Panc1 (cell line): ENCODE data around the gene TEX13C. TPM values are rescaled to one million over a fixed set of nuclear protein-coding genes. Genes with fewer than 3 reads are reported as not detected.

Source experiments
- ATAC-seq: fragments of 200-7000 bp; cut with Tn5 transposase; 2 replicates; pipeline ENCODE4 v1.9.1; 2020; ENCODE audit warnings: mild to moderate bottlenecking, moderate library complexity
- BruUV-seq: library from RNA; stranded (reverse); fragments of 400-500 nt; replicated peaks from 2 replicates; lab custom pipeline; 2021; lab: Mats Ljungman, UMichigan
- CTCF ChIA-PET: fragments of 300-600 bp; sonication (Branson Sonifier 250); formaldehyde crosslinking; loops from one replicate; lab custom pipeline; 2022; ENCODE audit warnings: antibody characterized with exemption; lab: Charles Lee
- POLR2A ChIA-PET: fragments of 300-600 bp; sonication (Branson Sonifier 250); formaldehyde crosslinking; loops from one replicate; lab custom pipeline; 2022; ENCODE audit warnings: antibody characterized with exemption; lab: Charles Lee
- DNase-seq: peaks from one replicate; pipeline ENCODE4 v3.0.0-alpha.2; 2010; ENCODE audit warnings: low read depth, low spot score
- H3K27ac ChIP-seq: 2 replicates; pipeline ENCODE4 v1.5.1; 2011; ENCODE audit warnings: mild to moderate bottlenecking, low read length, inconsistent platforms
- H3K27me3 ChIP-seq: fragments of 200-500 bp; sonication (Bioruptor generic); 2 replicates; pipeline ENCODE4 v1.6.0; 2014; ENCODE audit warnings: low read length, inconsistent platforms; ENCODE audit not compliant: control insufficient read depth, insufficient read depth
- H3K36me3 ChIP-seq: fragments of 200-500 bp; sonication (Bioruptor generic); 2 replicates; pipeline ENCODE4 v1.5.1; 2014; ENCODE audit warnings: inconsistent platforms, mild to moderate bottlenecking, low read length, moderate library complexity; ENCODE audit not compliant: control insufficient read depth, insufficient read depth
- H3K4me1 ChIP-seq: 2 replicates; pipeline ENCODE4 v1.5.1; 2011; ENCODE audit warnings: inconsistent platforms, mild to moderate bottlenecking, low read length, moderate library complexity; ENCODE audit not compliant: control insufficient read depth, insufficient read depth
- H3K4me3 ChIP-seq, 2 experiments: 2 replicates each; pipeline ENCODE4 v1.5.1; 2011 to 2012; ENCODE audit warnings: low read depth in 2 of 2, low read length in 2 of 2, mild to moderate bottlenecking in 2 of 2, inconsistent platforms in 1 of 2, moderate library complexity in 1 of 2
- H3K9me3 ChIP-seq: fragments of 200-500 bp; sonication (Bioruptor generic); 2 replicates; pipeline ENCODE4 v1.5.1; 2014; ENCODE audit warnings: low read depth, mild to moderate bottlenecking, inconsistent platforms, low read length, moderate library complexity; ENCODE audit not compliant: control insufficient read depth, insufficient read depth
- POLR2AphosphoS5 ChIP-seq: IDR thresholded peaks from 2 replicates; pipeline ENCODE4 v1.6.1; 2012; ENCODE audit warnings: mild to moderate bottlenecking, low read depth, low read length, moderate library complexity
- SIN3A ChIP-seq: IDR thresholded peaks from 2 replicates; pipeline ENCODE4 v1.6.1; 2012; ENCODE audit warnings: low read depth, mild to moderate bottlenecking, low read length, moderate library complexity, borderline replicate concordance; ENCODE audit not compliant: insufficient read depth
- TCF7L2 ChIP-seq: IDR thresholded peaks from 2 replicates; pipeline ENCODE4 v1.6.1; 2011; ENCODE audit warnings: mild to moderate bottlenecking, low read depth, low read length, inconsistent platforms
- in situ Hi-C: cut with HindIII; loops from 2 replicates; pipeline ENCODE4 v1.10.0; 2016; ENCODE audit warnings: low sequenced_read_pairs, low pct_unique_long_range_greater_than_20kb
- intact Hi-C: fragments of 100-400 bp; cut with micrococcal nuclease; formaldehyde crosslinking; loops from one replicate; pipeline ENCODE4 v1.10.0; 2022; ENCODE audit not compliant: unreplicated experiment
- total RNA-seq: library from RNA; stranded (reverse); gene quantifications from one replicate; pipeline ENCODE4 v1.2.1, GENCODE V29; 2021; ENCODE audit not compliant: unreplicated experiment
- TF ChIP-seq, protein P1 (sequence below): fragments of 450-650 bp; IDR thresholded peaks from 2 replicates; pipeline ENCODE4 v1.5.1; 2017; ENCODE audit warnings: mild to moderate bottlenecking
- TF ChIP-seq, protein P2 (sequence below), 2 experiments: IDR thresholded peaks; 2 replicates each; pipeline ENCODE4 v1.6.1; 2011 to 2012; ENCODE audit warnings: low read depth in 2 of 2, control low read depth in 1 of 2, low read length in 1 of 2, mild to moderate bottlenecking in 1 of 2, moderate library complexity in 1 of 2; ENCODE audit not compliant: insufficient read depth in 1 of 2

The TEX13C gene
- total RNA-seq, 1 experiment from 2014 or later: not detected

DNA sequence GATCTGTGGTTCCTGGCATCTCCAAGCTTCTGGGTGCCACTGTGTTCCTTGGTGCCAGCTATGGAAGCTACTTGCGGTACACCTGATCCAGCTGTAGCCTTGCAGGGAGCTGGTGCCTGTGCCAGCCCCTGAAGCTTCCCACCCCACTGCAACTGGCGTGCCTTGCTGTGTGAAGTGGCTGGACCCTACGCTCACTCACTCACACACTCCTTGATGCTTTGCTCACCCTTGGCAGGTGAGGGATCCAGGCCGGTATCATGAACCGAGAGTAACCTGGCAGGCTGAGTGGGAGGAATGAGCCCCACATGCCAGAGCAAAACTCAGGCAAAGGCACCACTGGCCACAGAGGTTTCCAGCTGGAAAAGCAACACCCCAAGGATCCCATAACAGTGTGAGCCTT, 31.3 kb upstream of the TEX13C start:
- no peaks in the 10 kb centered on the region for H3K9me3 ChIP-seq
- BruUV-seq: no TSS peak
- no peaks in the 10 kb centered on the region for H3K27me3 ChIP-seq
- TF ChIP-seq SIN3A (no peak), TCF7L2 (no peak), POLR2AphosphoS5 (no peak)
- TF ChIP-seq, protein P1, sequence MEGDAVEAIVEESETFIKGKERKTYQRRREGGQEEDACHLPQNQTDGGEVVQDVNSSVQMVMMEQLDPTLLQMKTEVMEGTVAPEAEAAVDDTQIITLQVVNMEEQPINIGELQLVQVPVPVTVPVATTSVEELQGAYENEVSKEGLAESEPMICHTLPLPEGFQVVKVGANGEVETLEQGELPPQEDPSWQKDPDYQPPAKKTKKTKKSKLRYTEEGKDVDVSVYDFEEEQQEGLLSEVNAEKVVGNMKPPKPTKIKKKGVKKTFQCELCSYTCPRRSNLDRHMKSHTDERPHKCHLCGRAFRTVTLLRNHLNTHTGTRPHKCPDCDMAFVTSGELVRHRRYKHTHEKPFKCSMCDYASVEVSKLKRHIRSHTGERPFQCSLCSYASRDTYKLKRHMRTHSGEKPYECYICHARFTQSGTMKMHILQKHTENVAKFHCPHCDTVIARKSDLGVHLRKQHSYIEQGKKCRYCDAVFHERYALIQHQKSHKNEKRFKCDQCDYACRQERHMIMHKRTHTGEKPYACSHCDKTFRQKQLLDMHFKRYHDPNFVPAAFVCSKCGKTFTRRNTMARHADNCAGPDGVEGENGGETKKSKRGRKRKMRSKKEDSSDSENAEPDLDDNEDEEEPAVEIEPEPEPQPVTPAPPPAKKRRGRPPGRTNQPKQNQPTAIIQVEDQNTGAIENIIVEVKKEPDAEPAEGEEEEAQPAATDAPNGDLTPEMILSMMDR: no peak
- TF ChIP-seq, protein P2, sequence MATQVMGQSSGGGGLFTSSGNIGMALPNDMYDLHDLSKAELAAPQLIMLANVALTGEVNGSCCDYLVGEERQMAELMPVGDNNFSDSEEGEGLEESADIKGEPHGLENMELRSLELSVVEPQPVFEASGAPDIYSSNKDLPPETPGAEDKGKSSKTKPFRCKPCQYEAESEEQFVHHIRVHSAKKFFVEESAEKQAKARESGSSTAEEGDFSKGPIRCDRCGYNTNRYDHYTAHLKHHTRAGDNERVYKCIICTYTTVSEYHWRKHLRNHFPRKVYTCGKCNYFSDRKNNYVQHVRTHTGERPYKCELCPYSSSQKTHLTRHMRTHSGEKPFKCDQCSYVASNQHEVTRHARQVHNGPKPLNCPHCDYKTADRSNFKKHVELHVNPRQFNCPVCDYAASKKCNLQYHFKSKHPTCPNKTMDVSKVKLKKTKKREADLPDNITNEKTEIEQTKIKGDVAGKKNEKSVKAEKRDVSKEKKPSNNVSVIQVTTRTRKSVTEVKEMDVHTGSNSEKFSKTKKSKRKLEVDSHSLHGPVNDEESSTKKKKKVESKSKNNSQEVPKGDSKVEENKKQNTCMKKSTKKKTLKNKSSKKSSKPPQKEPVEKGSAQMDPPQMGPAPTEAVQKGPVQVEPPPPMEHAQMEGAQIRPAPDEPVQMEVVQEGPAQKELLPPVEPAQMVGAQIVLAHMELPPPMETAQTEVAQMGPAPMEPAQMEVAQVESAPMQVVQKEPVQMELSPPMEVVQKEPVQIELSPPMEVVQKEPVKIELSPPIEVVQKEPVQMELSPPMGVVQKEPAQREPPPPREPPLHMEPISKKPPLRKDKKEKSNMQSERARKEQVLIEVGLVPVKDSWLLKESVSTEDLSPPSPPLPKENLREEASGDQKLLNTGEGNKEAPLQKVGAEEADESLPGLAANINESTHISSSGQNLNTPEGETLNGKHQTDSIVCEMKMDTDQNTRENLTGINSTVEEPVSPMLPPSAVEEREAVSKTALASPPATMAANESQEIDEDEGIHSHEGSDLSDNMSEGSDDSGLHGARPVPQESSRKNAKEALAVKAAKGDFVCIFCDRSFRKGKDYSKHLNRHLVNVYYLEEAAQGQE (IDR thresholded peaks at IDR 0.05; ENCODE audit: insufficient read depth in 1 of 2, low read depth in 2 of 2, low read length in 1 of 2): no peak
- ATAC-seq: no peak
- in situ Hi-C loops (no loop called here), intact Hi-C loops (no loop called here)
- ChIA-PET POLR2A (no interaction called here), CTCF (no interaction called here)
- H3K36me3 ChIP-seq: no peaks in the 10 kb centered on the region
- H3K4me3 ChIP-seq: no peak overlapping the region
- DNase-seq: no peak
- H3K4me1 ChIP-seq: no peaks in the 10 kb centered on the region
- no peak overlapping the region for H3K27ac ChIP-seq

DNA sequence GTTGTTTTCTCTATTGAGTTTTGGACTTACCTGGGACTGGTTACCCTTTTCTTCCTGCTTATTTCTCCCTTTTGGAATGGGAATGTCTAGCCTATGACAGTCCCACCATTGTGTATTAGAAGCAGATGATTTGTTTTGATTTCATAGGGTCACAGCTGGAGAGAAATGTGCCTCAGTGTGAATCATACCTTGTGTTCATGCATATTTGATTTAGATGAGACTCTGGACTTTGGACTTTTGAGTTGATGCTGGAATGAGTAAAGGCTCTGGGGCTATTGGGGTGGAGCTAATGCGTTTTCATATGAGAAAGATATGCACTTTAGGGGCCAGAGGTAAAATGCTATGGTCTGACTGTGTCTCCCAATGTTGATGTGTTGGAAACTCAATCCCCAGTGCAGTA, 30.5 kb upstream of the TEX13C start:
- Histone ChIP-seq H3K9me3 (no peaks in the 10 kb centered on the region), H3K36me3 (no peaks in the 10 kb centered on the region), H3K4me1 (no peaks in the 10 kb centered on the region), H3K27me3 (no peaks in the 10 kb centered on the region), H3K27ac (no peak overlapping the region), H3K4me3 (no peak overlapping the region)
- DNase-seq: no peak
- ATAC-seq: no peak
- TF ChIP-seq, protein P1: no peak
- TF ChIP-seq, protein P2 (IDR thresholded peaks at IDR 0.05; ENCODE audit: insufficient read depth in 1 of 2, low read depth in 2 of 2, low read length in 1 of 2): no peak
- no peak for TF ChIP-seq POLR2AphosphoS5
- TF ChIP-seq TCF7L2: no peak
- TF ChIP-seq SIN3A: no peak
- POLR2A ChIA-PET: no interaction called here
- in situ Hi-C loops: no loop called here
- BruUV-seq: no TSS peak
- intact Hi-C loops: no loop called here
- CTCF ChIA-PET: no interaction called here
